ENCODE data around the gene RPS29.

Gene RPS29

DNA sequence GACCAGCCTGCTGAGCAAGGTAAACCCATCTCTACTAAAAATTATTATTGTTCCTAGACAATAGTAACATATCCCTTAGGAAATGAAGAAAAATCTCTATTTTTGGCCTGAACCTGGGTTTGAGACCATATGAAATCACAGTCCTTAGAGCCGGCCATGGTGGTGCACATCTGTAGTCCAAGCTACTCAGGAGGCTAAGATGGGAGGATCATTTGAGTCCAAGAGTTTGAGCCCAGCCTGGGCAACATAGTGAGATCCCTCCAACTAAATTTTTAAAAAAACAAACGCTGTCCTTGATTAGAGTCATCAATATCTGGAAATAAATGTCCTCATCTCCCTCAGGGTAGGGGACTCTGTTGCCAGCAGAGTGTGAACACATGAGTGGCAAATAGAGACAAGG, 34.6 kb downstream of the RPS29 start:
- no peaks in the 10 kb centered on the region for H3K9me3 ChIP-seq (ENCODE audit: control insufficient read depth, low read length)
- no peaks in the 10 kb centered on the region for H3K27me3 ChIP-seq (ENCODE audit: control insufficient read depth, insufficient read depth, low read length, poor library complexity, severe bottlenecking)
- WGBS, 2 experiments, result 87 to 91% methylated on average over 2 of the region's 2 CpGs
- no peak overlapping the region for H3K4me3 ChIP-seq (ENCODE audit: insufficient read depth, low read depth, low read length)
- no peaks in the 10 kb centered on the region for H3K36me3 ChIP-seq (ENCODE audit: control insufficient read depth, insufficient read depth, low read length)
- H3K27ac ChIP-seq (ENCODE audit: insufficient read depth, low read depth, low read length, poor library complexity, severe bottlenecking), result no peak overlapping the region
- H3K4me1 ChIP-seq (ENCODE audit: control insufficient read depth, insufficient read depth, low read length), result peaks cover 8% of the 10 kb centered on the region

DNA sequence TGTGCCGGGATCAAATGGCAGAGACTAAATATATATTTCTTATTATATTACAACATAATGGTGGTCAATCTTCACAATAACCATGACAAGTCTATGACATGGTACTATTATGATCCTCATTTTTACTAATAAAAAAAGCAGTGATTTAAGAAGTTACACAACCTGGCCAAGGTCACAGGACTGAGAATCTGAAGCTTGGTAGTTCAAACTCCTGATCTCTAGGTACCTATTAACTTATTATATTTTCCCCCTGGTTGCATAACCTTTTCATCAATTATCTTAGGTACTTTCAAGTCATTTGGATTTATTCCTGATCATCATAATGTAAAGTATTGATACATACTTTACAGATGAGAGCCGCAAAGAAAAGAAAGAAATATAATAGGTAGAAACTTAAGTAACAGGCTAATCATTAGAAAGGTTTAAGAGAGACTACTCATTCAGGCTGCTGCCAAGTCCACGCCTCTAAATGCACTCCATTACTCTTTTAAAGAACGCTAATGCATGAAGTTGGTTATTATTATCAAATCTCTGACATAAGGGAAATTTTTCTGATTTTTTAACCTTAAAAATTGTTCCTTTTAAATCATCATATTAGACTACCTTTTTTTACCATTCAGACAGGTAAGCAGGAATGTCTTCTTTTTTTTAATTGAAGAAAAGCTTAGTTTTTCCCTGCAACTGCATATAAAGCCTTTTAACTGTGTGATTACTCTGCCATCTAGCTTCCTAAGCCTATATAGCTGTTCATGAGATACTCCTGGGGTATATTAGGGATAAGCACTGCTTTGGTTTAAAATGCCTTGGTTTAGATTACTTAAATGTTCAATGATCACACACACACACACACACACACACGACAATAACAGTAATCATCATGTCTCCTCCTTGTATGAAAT, 35.6 kb downstream of the RPS29 start:
- whole genome bisulfite sequencing, 2 experiments, result 40 to 65% methylated on average over 2 to 3 of the region's 5 CpGs
- no peaks in the 10 kb centered on the region for H3K9me3 ChIP-seq (ENCODE audit: control insufficient read depth, low read length)
- H3K36me3 ChIP-seq (ENCODE audit: control insufficient read depth, insufficient read depth, low read length), result no peaks in the 10 kb centered on the region
- no peak overlapping the region for H3K4me3 ChIP-seq (ENCODE audit: insufficient read depth, low read depth, low read length)
- H3K27ac ChIP-seq (ENCODE audit: insufficient read depth, low read depth, low read length, poor library complexity, severe bottlenecking), result no peak overlapping the region
- H3K4me1 ChIP-seq (ENCODE audit: control insufficient read depth, insufficient read depth, low read length), result peaks cover 12% of the 10 kb centered on the region
- no peaks in the 10 kb centered on the region for H3K27me3 ChIP-seq (ENCODE audit: control insufficient read depth, insufficient read depth, low read length, poor library complexity, severe bottlenecking)

DNA sequence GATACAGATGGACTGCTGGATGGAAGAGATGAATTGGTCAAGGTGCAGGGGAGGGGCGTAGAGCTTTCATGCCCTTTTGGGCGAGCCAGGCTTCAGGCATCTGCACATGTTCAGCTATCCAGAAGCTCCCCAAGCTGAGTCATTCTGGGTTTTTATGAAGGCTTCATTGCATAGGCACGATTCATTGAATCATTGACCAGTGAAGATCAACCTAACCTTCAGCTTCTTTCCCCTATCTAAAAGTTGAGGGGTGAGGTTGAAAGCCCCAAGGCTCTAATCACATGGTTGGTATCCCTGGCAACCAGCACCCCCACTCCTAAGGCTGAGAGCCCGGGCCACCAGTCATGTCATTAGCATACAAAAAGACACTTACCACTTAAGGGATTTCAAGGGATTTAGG, 36.3 kb downstream of the RPS29 start:
- Histone ChIP-seq H3K4me1 (ENCODE audit: control insufficient read depth, insufficient read depth, low read length) (peaks cover 12% of the 10 kb centered on the region), H3K4me3 (ENCODE audit: insufficient read depth, low read depth, low read length) (no peak overlapping the region), H3K27me3 (ENCODE audit: control insufficient read depth, insufficient read depth, low read length, poor library complexity, severe bottlenecking) (no peaks in the 10 kb centered on the region), H3K27ac (ENCODE audit: insufficient read depth, low read depth, low read length, poor library complexity, severe bottlenecking) (no peak overlapping the region), H3K36me3 (ENCODE audit: control insufficient read depth, insufficient read depth, low read length) (no peaks in the 10 kb centered on the region), H3K9me3 (ENCODE audit: control insufficient read depth, low read length) (no peaks in the 10 kb centered on the region)
- WGBS, 2 experiments, result 48 to 49% methylated on average over 4 of the region's 4 CpGs

DNA sequence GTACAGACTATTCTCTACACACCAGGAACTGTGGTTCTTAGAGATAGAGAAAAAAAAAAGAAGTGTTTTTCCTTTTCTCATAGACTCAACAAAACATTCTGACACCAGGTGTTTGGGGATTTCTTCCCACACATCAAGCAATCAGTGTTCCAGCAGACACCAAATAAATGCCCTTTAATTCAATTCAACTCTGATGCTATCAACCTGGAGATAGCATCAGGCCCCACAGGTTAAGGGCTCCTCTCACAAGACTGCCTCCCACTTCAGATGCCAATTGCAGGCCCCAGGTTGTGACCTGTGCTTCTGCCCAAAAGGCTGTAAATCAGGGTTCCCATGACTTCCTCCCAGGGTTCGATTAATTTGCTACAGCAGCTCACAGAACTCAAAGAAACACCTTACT, 36.7 kb downstream of the RPS29 start:
- H3K27me3 ChIP-seq (ENCODE audit: control insufficient read depth, insufficient read depth, low read length, poor library complexity, severe bottlenecking), result no peaks in the 10 kb centered on the region
- 92 to 100% methylated on average over 1 of the region's 1 CpG for WGBS, 2 experiments
- peaks cover 12% of the 10 kb centered on the region for H3K4me1 ChIP-seq (ENCODE audit: control insufficient read depth, insufficient read depth, low read length)
- H3K9me3 ChIP-seq (ENCODE audit: control insufficient read depth, low read length), result no peaks in the 10 kb centered on the region
- H3K27ac ChIP-seq (ENCODE audit: insufficient read depth, low read depth, low read length, poor library complexity, severe bottlenecking), result no peak overlapping the region
- H3K36me3 ChIP-seq (ENCODE audit: control insufficient read depth, insufficient read depth, low read length), result no peaks in the 10 kb centered on the region
- H3K4me3 ChIP-seq (ENCODE audit: insufficient read depth, low read depth, low read length), result no peak overlapping the region

DNA sequence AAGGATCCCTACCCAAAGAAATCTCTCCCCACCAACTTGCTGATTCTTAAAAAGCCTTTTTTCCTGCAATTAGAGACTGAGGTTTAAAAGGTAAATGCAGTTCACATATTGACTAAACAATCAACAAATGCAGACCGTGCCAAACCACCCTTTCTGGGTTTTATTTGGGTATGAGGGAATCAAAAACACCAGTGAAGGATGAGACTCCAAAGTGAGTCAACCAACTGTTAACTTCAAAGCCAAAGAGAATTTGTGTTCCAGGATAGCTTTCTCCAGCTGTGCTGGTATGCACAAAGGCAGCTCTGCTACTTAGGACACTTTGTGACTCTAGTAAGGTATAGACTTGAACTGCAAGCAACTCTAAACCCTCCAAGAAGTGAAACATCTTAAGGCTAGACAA, 39.4 kb downstream of the RPS29 start:
- 67 to 91% methylated on average over 1 of the region's 1 CpG for WGBS, 2 experiments
- no peak overlapping the region for H3K27ac ChIP-seq (ENCODE audit: insufficient read depth, low read depth, low read length, poor library complexity, severe bottlenecking)
- H3K27me3 ChIP-seq (ENCODE audit: control insufficient read depth, insufficient read depth, low read length, poor library complexity, severe bottlenecking), result no peaks in the 10 kb centered on the region
- no peaks in the 10 kb centered on the region for H3K9me3 ChIP-seq (ENCODE audit: control insufficient read depth, low read length)
- H3K36me3 ChIP-seq (ENCODE audit: control insufficient read depth, insufficient read depth, low read length), result no peaks in the 10 kb centered on the region
- H3K4me1 ChIP-seq (ENCODE audit: control insufficient read depth, insufficient read depth, low read length), result peaks cover 12% of the 10 kb centered on the region
- H3K4me3 ChIP-seq (ENCODE audit: insufficient read depth, low read depth, low read length), result no peak overlapping the region

DNA sequence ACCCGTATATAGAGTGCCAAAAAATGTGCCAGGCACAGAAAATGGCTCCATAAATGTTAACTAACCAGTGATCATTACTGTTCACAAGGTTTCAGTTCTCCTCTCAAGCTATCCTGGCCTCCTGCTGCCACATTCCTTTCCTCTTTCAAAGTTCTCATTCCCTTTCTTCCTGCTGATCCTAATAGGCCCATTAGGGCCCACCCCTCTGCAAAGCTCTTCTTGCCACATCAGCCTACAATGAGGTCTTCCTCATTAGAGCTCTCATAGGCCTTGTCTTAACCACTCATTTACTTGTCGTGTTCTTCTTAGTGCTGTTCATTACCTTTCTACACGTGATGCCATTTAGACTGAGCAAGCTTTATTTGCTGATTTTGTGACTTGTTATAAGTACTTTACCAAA, 40.5 kb downstream of the RPS29 start:
- no peak overlapping the region for H3K27ac ChIP-seq (ENCODE audit: insufficient read depth, low read depth, low read length, poor library complexity, severe bottlenecking)
- H3K27me3 ChIP-seq (ENCODE audit: control insufficient read depth, insufficient read depth, low read length, poor library complexity, severe bottlenecking), result no peaks in the 10 kb centered on the region
- peaks cover 12% of the 10 kb centered on the region for H3K4me1 ChIP-seq (ENCODE audit: control insufficient read depth, insufficient read depth, low read length)
- H3K36me3 ChIP-seq (ENCODE audit: control insufficient read depth, insufficient read depth, low read length), result no peaks in the 10 kb centered on the region
- no peaks in the 10 kb centered on the region for H3K9me3 ChIP-seq (ENCODE audit: control insufficient read depth, low read length)
- 89 to 91% methylated on average over 3 of the region's 3 CpGs for WGBS, 2 experiments
- no peak overlapping the region for H3K4me3 ChIP-seq (ENCODE audit: insufficient read depth, low read depth, low read length)

DNA sequence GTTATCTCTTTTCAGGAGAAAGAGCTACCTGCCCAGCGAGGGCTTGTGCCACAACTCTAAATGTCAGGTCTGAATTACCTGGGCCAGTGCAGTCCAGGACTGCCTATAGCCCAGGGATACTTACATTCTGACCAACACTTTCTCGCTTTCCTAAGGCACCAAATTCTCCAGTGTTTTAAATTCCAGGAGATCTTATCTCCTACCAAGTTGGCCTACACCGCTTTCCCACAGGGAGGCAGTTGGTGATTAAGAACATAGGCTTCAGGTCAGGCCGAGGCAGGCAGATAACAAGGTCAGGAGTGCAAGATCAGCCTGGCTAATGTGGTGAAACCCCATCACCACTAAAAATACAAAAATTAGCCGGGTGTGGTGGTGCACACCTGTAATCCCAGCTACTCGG, 41.1 kb downstream of the RPS29 start:
- Histone ChIP-seq H3K4me3 (ENCODE audit: insufficient read depth, low read depth, low read length) (no peak overlapping the region), H3K36me3 (ENCODE audit: control insufficient read depth, insufficient read depth, low read length) (no peaks in the 10 kb centered on the region), H3K9me3 (ENCODE audit: control insufficient read depth, low read length) (no peaks in the 10 kb centered on the region), H3K4me1 (ENCODE audit: control insufficient read depth, insufficient read depth, low read length) (peaks cover 8% of the 10 kb centered on the region), H3K27ac (ENCODE audit: insufficient read depth, low read depth, low read length, poor library complexity, severe bottlenecking) (no peak overlapping the region), H3K27me3 (ENCODE audit: control insufficient read depth, insufficient read depth, low read length, poor library complexity, severe bottlenecking) (no peaks in the 10 kb centered on the region)
- WGBS, 2 experiments, result 91% methylated on average over 6 of the region's 6 CpGs

DNA sequence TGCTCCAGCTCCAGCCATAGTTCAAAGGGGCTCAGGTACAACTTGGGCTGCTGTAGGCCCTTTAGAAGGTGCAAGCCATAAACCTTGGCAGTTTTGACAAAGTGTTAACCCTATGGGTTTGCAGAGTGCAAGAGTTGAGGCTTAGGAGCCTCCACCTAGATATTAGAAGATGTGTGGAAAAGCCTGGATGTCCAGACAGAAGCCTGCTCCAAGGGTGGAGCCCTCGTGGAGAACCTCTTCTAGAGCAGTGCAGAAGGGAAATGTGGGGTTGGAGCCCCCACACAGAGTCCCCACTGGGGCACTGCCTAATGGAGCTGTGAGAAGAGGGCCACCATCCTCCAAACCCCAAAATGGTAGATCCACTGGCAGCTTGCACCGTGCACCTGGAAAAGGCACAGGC, 45.1 kb downstream of the RPS29 start:
- peaks cover 3% of the 10 kb centered on the region for H3K4me1 ChIP-seq (ENCODE audit: control insufficient read depth, insufficient read depth, low read length)
- H3K36me3 ChIP-seq (ENCODE audit: control insufficient read depth, insufficient read depth, low read length), result no peaks in the 10 kb centered on the region
- no peak overlapping the region for H3K4me3 ChIP-seq (ENCODE audit: insufficient read depth, low read depth, low read length)
- H3K9me3 ChIP-seq (ENCODE audit: control insufficient read depth, low read length), result no peaks in the 10 kb centered on the region
- H3K27ac ChIP-seq (ENCODE audit: insufficient read depth, low read depth, low read length, poor library complexity, severe bottlenecking), result no peak overlapping the region
- H3K27me3 ChIP-seq (ENCODE audit: control insufficient read depth, insufficient read depth, low read length, poor library complexity, severe bottlenecking), result no peaks in the 10 kb centered on the region
- WGBS, 2 experiments, result 86 to 92% methylated on average over 2 of the region's 2 CpGs

DNA sequence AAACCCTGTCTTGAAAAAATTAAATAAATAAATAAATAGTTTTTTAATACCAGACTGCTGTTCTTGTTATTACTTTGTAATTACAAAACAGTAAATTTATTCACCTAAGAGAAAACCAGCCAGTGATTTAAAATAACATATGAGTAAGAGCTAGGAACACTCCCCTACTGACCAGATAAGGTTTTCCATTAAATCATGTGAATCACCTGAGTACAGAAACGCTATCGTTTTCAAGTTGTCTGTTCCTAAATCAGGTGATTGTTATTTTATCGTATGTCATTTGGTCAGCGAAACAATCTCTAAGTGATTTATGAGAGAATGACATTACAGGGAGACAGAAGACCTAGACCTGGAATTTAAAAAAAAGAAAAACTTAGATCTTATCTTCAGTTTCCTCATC, 47.3 kb downstream of the RPS29 start:
- no peak overlapping the region for H3K4me3 ChIP-seq (ENCODE audit: insufficient read depth, low read depth, low read length)
- H3K27ac ChIP-seq (ENCODE audit: insufficient read depth, low read depth, low read length, poor library complexity, severe bottlenecking), result no peak overlapping the region
- no peaks in the 10 kb centered on the region for H3K36me3 ChIP-seq (ENCODE audit: control insufficient read depth, insufficient read depth, low read length)
- whole genome bisulfite sequencing, 2 experiments, result 95 to 99% methylated on average over 4 of the region's 4 CpGs
- H3K9me3 ChIP-seq (ENCODE audit: control insufficient read depth, low read length), result no peaks in the 10 kb centered on the region
- H3K27me3 ChIP-seq (ENCODE audit: control insufficient read depth, insufficient read depth, low read length, poor library complexity, severe bottlenecking), result no peaks in the 10 kb centered on the region
- no peaks in the 10 kb centered on the region for H3K4me1 ChIP-seq (ENCODE audit: control insufficient read depth, insufficient read depth, low read length)
